GM23338 (cell line): ENCODE results near the gene TIMM50. TPM values are rescaled to one million over a fixed set of nuclear protein-coding genes. Genes with fewer than 3 reads are reported as not detected.

Experiments used
- ATAC-seq: fragments of 200-7000 bp; cut with Tn5 transposase; 3 replicates; pipeline ENCODE4 v1.9.1; 2020
- DNase-seq: peaks from one replicate; pipeline ENCODE4 v3.0.0-alpha.2; 2015; ENCODE audit warnings: low spot score
- H2AFZ ChIP-seq: fragments of 200-600 bp; sonication (generic); 2 replicates; pipeline ENCODE4 v1.8.0; 2016; ENCODE audit warnings: antibody characterized with exemption, mild to moderate bottlenecking, moderate library complexity
- H3F3A ChIP-seq: fragments of 200-600 bp; sonication (generic); replicated peaks from 2 replicates; pipeline ENCODE4 v1.8.0; 2017; ENCODE audit warnings: antibody characterized with exemption, mixed run types, low read depth
- H3K27ac ChIP-seq: fragments of 200-600 bp; sonication (generic); 2 replicates; pipeline ENCODE4 v1.6.1; 2016; ENCODE audit warnings: low read depth
- H3K27me3 ChIP-seq: fragments of 200-600 bp; sonication (generic); 2 replicates; pipeline ENCODE4 v1.8.0; 2016; ENCODE audit warnings: mild to moderate bottlenecking, mixed run types, moderate library complexity; ENCODE audit not compliant: insufficient read depth
- H3K36me3 ChIP-seq: fragments of 200-600 bp; sonication (generic); 2 replicates; pipeline ENCODE4 v1.8.0; 2016; ENCODE audit warnings: mild to moderate bottlenecking; ENCODE audit not compliant: insufficient read depth
- H3K4me1 ChIP-seq: fragments of 200-600 bp; sonication (generic); 2 replicates; pipeline ENCODE4 v1.8.0; 2016; ENCODE audit warnings: mild to moderate bottlenecking, moderate library complexity; ENCODE audit not compliant: insufficient read depth
- H3K4me2 ChIP-seq: fragments of 200-600 bp; sonication (generic); 2 replicates; pipeline ENCODE4 v1.7.1; 2017; ENCODE audit warnings: mixed run types
- H3K4me3 ChIP-seq: fragments of 200-600 bp; sonication (generic); 2 replicates; pipeline ENCODE4 v1.6.1; 2016; ENCODE audit warnings: mixed run types
- H3K79me2 ChIP-seq: fragments of 200-600 bp; sonication (generic); replicated peaks from 2 replicates; pipeline ENCODE4 v1.8.0; 2017; ENCODE audit warnings: mild to moderate bottlenecking; ENCODE audit not compliant: insufficient read depth
- H3K9me2 ChIP-seq: fragments of 200-600 bp; sonication (generic); 2 replicates; pipeline ENCODE4 v1.8.0; 2017; ENCODE audit not compliant: insufficient read depth
- H4K20me1 ChIP-seq: fragments of 200-600 bp; sonication (generic); replicated peaks from 2 replicates; pipeline ENCODE4 v1.8.0; 2017; ENCODE audit warnings: mild to moderate bottlenecking; ENCODE audit not compliant: insufficient read depth
- H3K27ac Mint-ChIP-seq: 2 replicates; pipeline ENCODE4 v1.8.0; 2020; ENCODE audit warnings: inconsistent platforms, mild to moderate bottlenecking, moderate library complexity, mixed read lengths
- H3K27me3 Mint-ChIP-seq: 3 replicates; pipeline ENCODE4 v1.8.0; 2022; ENCODE audit warnings: low read depth, mild to moderate bottlenecking, moderate library complexity, mixed read lengths, inconsistent platforms; ENCODE audit not compliant: insufficient read depth, poor library complexity
- H3K36me3 Mint-ChIP-seq: 3 replicates; pipeline ENCODE4 v1.8.0; 2021; ENCODE audit warnings: low read depth, mild to moderate bottlenecking, inconsistent platforms, moderate library complexity, mixed read lengths
- H3K4me1 Mint-ChIP-seq: 3 replicates; pipeline ENCODE4 v1.8.0; 2020; ENCODE audit warnings: mild to moderate bottlenecking, inconsistent platforms, mixed read lengths
- H3K4me3 Mint-ChIP-seq: 3 replicates; pipeline ENCODE4 v1.8.0; 2021; ENCODE audit warnings: moderate library complexity, mild to moderate bottlenecking, inconsistent platforms, mixed read lengths
- H3K9me3 Mint-ChIP-seq: 3 replicates; pipeline ENCODE4 v1.8.0; 2020; ENCODE audit warnings: moderate library complexity, mild to moderate bottlenecking, inconsistent platforms, mixed read lengths
- CTCF ChIP-seq, 2 experiments: fragments of 200-600 bp in 1 of 2; sonication (generic) in 1 of 2; conservative IDR thresholded peaks; 2 replicates each; pipeline versions ENCODE4 v1.5.1 to v1.6.1; 2016 to 2017; ENCODE audit warnings: antibody characterized with exemption in 2 of 2, low read depth in 2 of 2, mild to moderate bottlenecking in 2 of 2, moderate library complexity in 1 of 2
- JUNB ChIP-seq: IDR thresholded peaks from one replicate; pipeline ENCODE4 v1.6.1; 2016; ENCODE audit warnings: antibody characterized with exemption; ENCODE audit not compliant: unreplicated experiment
- NANOG ChIP-seq: IDR thresholded peaks from 2 replicates; pipeline ENCODE4 v1.6.1; 2016; ENCODE audit warnings: antibody characterized with exemption, borderline replicate concordance
- STAT1 ChIP-seq: IDR thresholded peaks from one replicate; pipeline ENCODE4 v1.6.1; 2016; ENCODE audit warnings: antibody characterized with exemption; ENCODE audit not compliant: unreplicated experiment
- ZNF462 ChIP-seq: fragments of 250-450 bp; sonication (Bioruptor Pico); IDR thresholded peaks from 2 replicates; pipeline ENCODE4 v1.5.0; 2020; ENCODE audit warnings: mild to moderate bottlenecking, moderate library complexity
- polyA plus RNA-seq: library from polyadenylated mRNA; unstranded; fragments of >200 nt; fragmentation: Nextera tagmentation; extraction: Ambion mirVana; gene quantifications from 2 replicates; pipeline ENCODE4 v1.2.1, GENCODE V29; 2016
- total RNA-seq: library from RNA; depleted of rRNA; stranded (reverse); fragments of >200 nt; shearing (Covaris generic); gene quantifications from 2 replicates; pipeline ENCODE4 v1.2.3, GENCODE V29; 2014

The TIMM50 gene
- total and polyA plus RNA-seq, 2 experiments from 2014 or later: 119 to 139 TPM

- Histone ChIP-seq H3K27ac (no peak overlapping the region), H3K4me3 (no peak overlapping the region), H3K79me2 (no peaks in the 10 kb centered on the region), H3K4me1 (peaks cover 9% of the 10 kb centered on the region; the same call in 1 of the 2 replicates), H4K20me1 (no peaks in the 10 kb centered on the region; the same call in none of the 2 replicates), H3K27me3 (no peaks in the 10 kb centered on the region), H3K36me3 (peaks cover 34% of the 10 kb centered on the region; the same call in 1 of the 2 replicates), H3K4me2 (no peak overlapping the region), H3F3A (0 out of 2 replicates have a peak, but pooled peaks cover 8% of the 10 kb centered on the region), H2AFZ (no peak overlapping the region), H3K9me2 (no peaks in the 10 kb centered on the region)
- Mint-ChIP-seq H3K4me3 (no peak overlapping the region), H3K27ac (no peak overlapping the region), H3K36me3 (peaks cover 58% of the 10 kb centered on the region), H3K27me3 (peaks cover 14% of the 10 kb centered on the region), H3K9me3 (no peaks in the 10 kb centered on the region), H3K4me1 (peaks cover 7% of the 10 kb centered on the region)
- TF ChIP-seq NANOG (no peak), CTCF (conservative IDR thresholded peaks at IDR 0.05; ENCODE audit: low read depth in 2 of 2) (peak in 1 of 2 experiments; percentile 18; a peak in 2 of 4 replicates)
- DNase-seq (peak; percentile 33), ATAC-seq (no peak)
These were observed 9.1 kb downstream of the TIMM50 start for GRCh38 chr19:39489756-39490155.

- Histone ChIP-seq H3K27me3 (peaks cover 6% of the 10 kb centered on the region; the same call in 1 of the 2 replicates), H3K4me2 (no peak overlapping the region), H3K4me1 (peaks cover 13% of the 10 kb centered on the region; the same call in 1 of the 2 replicates), H3K27ac (no peak overlapping the region), H3F3A (0 out of 2 replicates have a peak, but pooled peaks cover 8% of the 10 kb centered on the region), H4K20me1 (no peaks in the 10 kb centered on the region; the same call in 1 of the 2 replicates), H3K4me3 (no peak overlapping the region), H3K79me2 (no peaks in the 10 kb centered on the region), H2AFZ (no peak overlapping the region), H3K9me2 (no peaks in the 10 kb centered on the region), H3K36me3 (peaks cover 29% of the 10 kb centered on the region; the same call in 1 of the 2 replicates)
- Mint-ChIP-seq H3K4me1 (peaks cover 10% of the 10 kb centered on the region), H3K9me3 (no peaks in the 10 kb centered on the region), H3K4me3 (no peak overlapping the region), H3K27me3 (peaks cover 20% of the 10 kb centered on the region), H3K36me3 (peaks cover 40% of the 10 kb centered on the region), H3K27ac (no peak overlapping the region)
- TF ChIP-seq JUNB (no peak), STAT1 (no peak)
- ATAC-seq (no peak), DNase-seq (no peak)
These were observed 11.6 kb downstream of the TIMM50 start for GRCh38 chr19:39492225-39492624.

GRCh38 chr19:39492788-39493187 is 12.2 kb downstream of the TIMM50 start:
- H3K27me3 Mint-ChIP-seq: peaks cover 22% of the 10 kb centered on the region
- no peak for TF ChIP-seq CTCF (conservative IDR thresholded peaks at IDR 0.05; ENCODE audit: low read depth in 2 of 2)
- TF ChIP-seq JUNB: no peak
- no peak for TF ChIP-seq ZNF462

More at GRCh38 chr19:39492788-39493187, 12.2 kb downstream of the TIMM50 start:
- Histone ChIP-seq H3K4me3 (no peak overlapping the region), H3K4me2 (no peak overlapping the region), H3K27me3 (peaks cover 10% of the 10 kb centered on the region; the same call in 1 of the 2 replicates), H3F3A (0 out of 2 replicates have a peak, but pooled peaks cover 8% of the 10 kb centered on the region), H3K4me1 (peaks cover 18% of the 10 kb centered on the region), H4K20me1 (no peaks in the 10 kb centered on the region; the same call in 1 of the 2 replicates), H3K27ac (peak overlapping the region; percentile 74), H3K79me2 (no peaks in the 10 kb centered on the region), H3K9me2 (no peaks in the 10 kb centered on the region), H3K36me3 (peaks cover 25% of the 10 kb centered on the region; the same call in 1 of the 2 replicates), H2AFZ (no peak overlapping the region)
- Mint-ChIP-seq H3K4me1 (peaks cover 10% of the 10 kb centered on the region), H3K4me3 (no peak overlapping the region), H3K36me3 (peaks cover 36% of the 10 kb centered on the region), H3K27ac (0 out of 2 replicates have a peak overlapping the region, but pooled peaks have one; percentile 1), H3K9me3 (no peaks in the 10 kb centered on the region)
- DNase-seq (no peak), ATAC-seq (no peak)
